Lung (tissue), 12 donors: ENCODE data around the gene ANO2. TPM values are rescaled to one million over a fixed set of nuclear protein-coding genes. Genes with fewer than 3 reads are reported as not detected.

Experiments
- ATAC-seq: fragments of 200-7000 bp; cut with Tn5 transposase; one replicate; pipeline ENCODE4 v1.9.1; 2020; ENCODE audit warnings: moderate number of reproducible peaks; ENCODE audit not compliant: insufficient read depth, low FRiP score
- DNase-seq, 3 donors: peaks; one replicate each; pipeline ENCODE4 v3.0.0-alpha.2; 2013 to 2017
- H3K27ac ChIP-seq, 2 donors: one replicate each; pipeline ENCODE4 v1.5.1; 2013; ENCODE audit warnings: mild to moderate bottlenecking in 2 of 2, moderate library complexity in 2 of 2, control low read depth in 1 of 2, inconsistent platforms in 1 of 2, low read depth in 1 of 2, low read length in 1 of 2
- H3K27me3 ChIP-seq, 3 donors: one replicate each; pipeline ENCODE4 v1.5.1; 2013; ENCODE audit warnings: low read length in 2 of 3; ENCODE audit not compliant: control insufficient read depth in 3 of 3, insufficient read depth in 3 of 3
- H3K36me3 ChIP-seq, 4 donors: one replicate each; pipeline ENCODE4 v1.5.1; 2013; ENCODE audit warnings: low read length in 4 of 4, mild to moderate bottlenecking in 1 of 4, moderate library complexity in 1 of 4; ENCODE audit not compliant: control insufficient read depth in 4 of 4, insufficient read depth in 4 of 4
- H3K4me1 ChIP-seq, 5 donors: one replicate each; pipeline ENCODE4 v1.5.1; 2013; ENCODE audit warnings: low read length in 5 of 5, mild to moderate bottlenecking in 2 of 5, moderate library complexity in 1 of 5; ENCODE audit not compliant: control insufficient read depth in 5 of 5, insufficient read depth in 5 of 5
- H3K4me3 ChIP-seq: one replicate; pipeline ENCODE4 v1.5.1; 2013; ENCODE audit warnings: mild to moderate bottlenecking, control low read depth, moderate library complexity
- H3K9ac ChIP-seq, 2 donors: one replicate each; pipeline ENCODE4 v1.5.1; 2013; ENCODE audit warnings: low read length in 2 of 2, control low read depth in 1 of 2; ENCODE audit not compliant: insufficient read depth in 1 of 2
- H3K9me3 ChIP-seq, 4 donors: one replicate each; pipeline ENCODE4 v1.5.1; 2013; ENCODE audit warnings: low read length in 3 of 4, mild to moderate bottlenecking in 1 of 4, moderate library complexity in 1 of 4; ENCODE audit not compliant: control insufficient read depth in 4 of 4, insufficient read depth in 3 of 4
- WGBS, 2 donors: extraction: QIAGEN DNeasy Blood & Tissue Kit; methylation state at CpG; one replicate each; pipeline ENCODE4 v1.1.7; 2013; 5-methylcytosine and 5-hydroxymethylcytosine counted together
- polyA plus RNA-seq, 2 donors: library from polyadenylated mRNA; stranded (reverse); fragments of 200-250 nt; gene quantifications; one replicate each; pipeline ENCODE4 v1.2.1, GENCODE V29; 2013
- total RNA-seq, 2 donors: library from RNA; depleted of rRNA in 1 of 2; stranded (reverse); fragments of >200 nt in 1 of 2; gene quantifications; one replicate each; pipeline ENCODE4 v1.2.1, GENCODE V29; 2014 to 2021
- TF ChIP-seq, protein P1 (sequence below): IDR thresholded peaks from 2 replicates; pipeline ENCODE4 v1.5.1; 2012; ENCODE audit warnings: mild to moderate bottlenecking; ENCODE audit errors: control extremely low read depth, extremely low read depth
- donor health status: control.
- donor health status: control.
- donor health status: Bipolar disorder and iron deficiency.
- donor health status: healthy.
- donor health status: DM: yes; HTN: yes; CAD: no.

The ANO2 gene
- total and polyA plus RNA-seq, 4 donors, result 5.9 to 11.3 (median 7.4) TPM

- TF ChIP-seq, protein P1, sequence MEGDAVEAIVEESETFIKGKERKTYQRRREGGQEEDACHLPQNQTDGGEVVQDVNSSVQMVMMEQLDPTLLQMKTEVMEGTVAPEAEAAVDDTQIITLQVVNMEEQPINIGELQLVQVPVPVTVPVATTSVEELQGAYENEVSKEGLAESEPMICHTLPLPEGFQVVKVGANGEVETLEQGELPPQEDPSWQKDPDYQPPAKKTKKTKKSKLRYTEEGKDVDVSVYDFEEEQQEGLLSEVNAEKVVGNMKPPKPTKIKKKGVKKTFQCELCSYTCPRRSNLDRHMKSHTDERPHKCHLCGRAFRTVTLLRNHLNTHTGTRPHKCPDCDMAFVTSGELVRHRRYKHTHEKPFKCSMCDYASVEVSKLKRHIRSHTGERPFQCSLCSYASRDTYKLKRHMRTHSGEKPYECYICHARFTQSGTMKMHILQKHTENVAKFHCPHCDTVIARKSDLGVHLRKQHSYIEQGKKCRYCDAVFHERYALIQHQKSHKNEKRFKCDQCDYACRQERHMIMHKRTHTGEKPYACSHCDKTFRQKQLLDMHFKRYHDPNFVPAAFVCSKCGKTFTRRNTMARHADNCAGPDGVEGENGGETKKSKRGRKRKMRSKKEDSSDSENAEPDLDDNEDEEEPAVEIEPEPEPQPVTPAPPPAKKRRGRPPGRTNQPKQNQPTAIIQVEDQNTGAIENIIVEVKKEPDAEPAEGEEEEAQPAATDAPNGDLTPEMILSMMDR, result no peak
- DNase-seq (no peak), ATAC-seq (no peak)
- Histone ChIP-seq H3K27me3 (no peaks in the 10 kb centered on the region), H3K9me3 (no peaks in the 10 kb centered on the region), H3K36me3 (no peaks in the 10 kb centered on the region), H3K27ac (no peak overlapping the region), H3K9ac (no peak overlapping the region), H3K4me3 (no peak overlapping the region), H3K4me1 (peaks cover 0 to 29% (median 0%) of the 10 kb centered on the region in 5 donors)
- WGBS, 2 donors, result 81 to 87% methylated on average over 7 of the region's 7 CpGs
Observed at GRCh38 chr12:5588176-5588575, 356.9 kb downstream of the ANO2 start.

- TF ChIP-seq, protein P1, result no peak
- DNase-seq, result peak; percentile 88 to 92 (median 90)
- no peaks in the 10 kb centered on the region for H3K27me3 ChIP-seq
Observed at GRCh38 chr12:5587711-5588121, 357.3 kb downstream of the ANO2 start.

GRCh38 chr12:5586201-5586600 lies 358.9 kb downstream of the ANO2 start:
- ATAC-seq (no peak), DNase-seq (no peak)
- WGBS, 2 donors, result 59 to 65% methylated on average over 4 of the region's 4 CpGs
- Histone ChIP-seq H3K27ac (peak overlapping the region in 1 of 2 donors; percentile 63), H3K4me3 (no peak overlapping the region), H3K9ac (no peak overlapping the region), H3K9me3 (peaks cover 0 to 2% (median 0%) of the 10 kb centered on the region in 4 donors), H3K27me3 (no peaks in the 10 kb centered on the region), H3K36me3 (no peaks in the 10 kb centered on the region), H3K4me1 (peaks cover 0 to 33% (median 8%) of the 10 kb centered on the region in 5 donors)
- TF ChIP-seq, protein P1, result no peak

More at GRCh38 chr12:5587711-5588121, 357.3 kb downstream of the ANO2 start:
- no peak for ATAC-seq
- Histone ChIP-seq H3K27ac (no peak overlapping the region), H3K9ac (no peak overlapping the region), H3K36me3 (no peaks in the 10 kb centered on the region), H3K4me1 (peaks cover 0 to 29% (median 1%) of the 10 kb centered on the region in 5 donors), H3K4me3 (no peak overlapping the region), H3K9me3 (peaks cover 0 to under 1% (median 0%) of the 10 kb centered on the region in 4 donors)
- WGBS, 2 donors, result 74 to 82% methylated on average over 5 of the region's 5 CpGs

- H3K27ac ChIP-seq, result no peak overlapping the region
- H3K4me3 ChIP-seq, result no peak overlapping the region
- no peaks in the 10 kb centered on the region for H3K36me3 ChIP-seq
- no peak for DNase-seq
- WGBS, 2 donors, result 66 to 78% methylated on average over 4 of the region's 4 CpGs
- no peak for ATAC-seq
- peaks cover 0 to 2% (median 0%) of the 10 kb centered on the region in 4 donors for H3K9me3 ChIP-seq
- no peak overlapping the region for H3K9ac ChIP-seq
- H3K4me1 ChIP-seq, result peaks cover 0 to 40% (median 8%) of the 10 kb centered on the region in 5 donors
- H3K27me3 ChIP-seq, result no peaks in the 10 kb centered on the region
- TF ChIP-seq, protein P1, result no peak
Observed at GRCh38 chr12:5585178-5585577, 359.9 kb downstream of the ANO2 start.
